M059J (cell line): ENCODE measurements around the gene SBK3. TPM values are rescaled to one million over a fixed set of nuclear protein-coding genes. Genes with fewer than 3 reads are reported as not detected.
"Not testable (repeated sequence)": the region's sequence is repeated elsewhere in the genome, so short reads cannot be mapped to it uniquely, and the experiment has no call there.

Experiments used
- DNase-seq: peaks from one replicate; pipeline ENCODE4 v3.0.0-alpha.2; 2012; ENCODE audit warnings: low read depth
- total RNA-seq: library from RNA; depleted of rRNA; stranded (reverse); fragments of >200 nt; shearing (Covaris generic); gene quantifications from 2 replicates; pipeline ENCODE4 v1.2.3, GENCODE V29; 2014

SBK3 gene
- total RNA-seq, 1 experiment from 2014 or later, result not detected

DNA sequence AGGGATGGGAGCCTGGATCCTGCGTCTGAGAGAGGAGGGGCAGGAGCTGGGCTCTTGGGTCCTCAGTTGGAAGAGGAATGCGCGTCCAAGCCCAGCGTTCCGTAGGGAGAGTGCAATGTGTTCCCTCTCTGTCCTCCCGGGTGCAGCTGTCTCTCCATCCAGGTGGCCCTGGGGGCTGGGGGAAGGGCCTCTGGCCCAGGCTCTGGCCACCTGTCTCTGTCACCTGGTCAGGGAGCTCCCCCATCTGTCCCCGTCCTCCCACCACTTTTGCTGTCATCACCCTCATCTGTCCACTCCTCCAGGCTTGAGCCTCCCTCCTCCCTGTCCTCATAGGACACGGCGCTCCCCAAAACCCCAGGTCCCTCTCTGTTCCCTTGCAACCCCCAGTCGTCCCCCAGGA, 4.7 kb downstream of the SBK3 start:
- no peak for DNase-seq

DNA sequence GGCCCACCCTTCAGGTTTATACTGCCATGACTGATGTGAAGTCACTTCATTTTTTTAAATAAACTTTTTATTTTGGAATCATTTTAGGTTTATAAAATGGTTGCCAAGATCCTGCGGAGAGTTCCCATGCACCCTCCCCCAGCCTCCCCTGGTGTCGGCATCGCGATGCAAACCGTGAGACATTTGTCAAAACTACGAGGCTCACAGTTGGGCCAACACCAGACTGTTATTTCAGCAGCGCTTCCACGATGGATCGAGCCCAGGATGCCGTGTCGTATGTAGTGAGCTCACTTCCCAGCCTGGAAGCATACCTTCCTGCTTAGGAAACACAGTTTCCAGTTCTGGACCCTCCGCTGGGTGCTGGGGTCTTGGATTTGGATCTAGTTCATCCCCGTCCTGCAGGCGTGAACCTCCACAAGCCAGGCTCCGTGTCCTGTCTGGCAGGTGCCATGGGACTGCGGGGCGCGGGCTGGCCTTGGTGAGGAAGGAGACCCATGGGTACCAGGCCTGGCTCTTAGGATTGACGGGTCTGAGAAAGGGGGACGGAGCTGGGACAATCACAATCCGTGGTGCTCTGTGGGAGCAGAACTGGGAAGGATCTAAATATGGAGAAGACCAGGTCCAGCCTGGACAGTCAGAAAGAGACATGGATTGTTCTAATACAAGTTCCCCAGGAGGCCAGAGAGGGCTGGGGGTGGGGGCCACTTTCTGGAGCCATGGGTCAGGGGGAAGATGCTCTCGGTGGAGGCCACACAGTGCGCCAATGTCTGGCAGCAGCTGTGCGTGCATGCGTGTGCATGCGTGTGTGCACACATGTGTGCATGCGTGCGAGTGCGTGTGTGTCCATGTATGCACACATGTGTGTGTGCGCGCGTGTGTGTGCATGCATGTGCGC, 6.0 kb downstream of the SBK3 start:
- DNase-seq, result no peak

DNA sequence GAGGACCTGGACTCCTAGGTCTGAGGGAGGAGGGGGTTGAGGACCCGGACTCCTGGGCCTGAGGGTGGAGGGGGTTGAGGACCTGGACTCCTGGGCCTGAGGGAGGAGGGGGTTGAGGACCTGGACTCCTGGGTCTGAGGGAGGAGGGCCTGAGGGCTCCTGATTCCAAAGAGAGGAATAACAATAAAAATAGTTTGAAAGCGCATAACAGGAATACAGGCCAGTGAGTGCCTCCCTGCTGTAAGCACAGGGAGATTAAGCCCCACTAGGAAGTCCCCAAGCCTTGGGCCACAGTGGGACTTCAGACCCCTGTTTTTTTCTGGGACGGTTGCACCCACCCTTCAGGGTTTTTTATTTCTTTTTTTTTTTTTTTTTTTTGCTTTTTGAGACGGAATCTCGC, 7.2 kb downstream of the SBK3 start:
- DNase-seq, result no peak

DNA sequence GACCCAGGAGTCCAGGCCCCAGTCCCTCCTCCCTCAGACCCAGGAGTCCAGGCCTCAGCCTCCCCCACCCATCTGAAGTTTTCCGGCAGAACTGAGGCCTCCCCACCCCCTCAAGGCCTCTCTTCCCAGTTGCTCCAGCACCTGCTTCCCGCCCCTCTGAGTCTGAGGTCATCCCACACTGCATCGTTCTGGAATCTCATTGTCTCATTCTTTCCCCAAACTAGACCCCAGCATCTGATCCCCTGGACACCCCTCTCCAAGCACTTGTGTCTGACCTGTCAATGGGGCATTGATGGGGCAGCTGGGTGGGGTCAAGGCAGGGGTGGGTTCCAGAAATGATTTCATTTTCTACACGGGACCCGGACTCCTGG, 7.6 kb downstream of the SBK3 start:
- no peak for DNase-seq

DNA sequence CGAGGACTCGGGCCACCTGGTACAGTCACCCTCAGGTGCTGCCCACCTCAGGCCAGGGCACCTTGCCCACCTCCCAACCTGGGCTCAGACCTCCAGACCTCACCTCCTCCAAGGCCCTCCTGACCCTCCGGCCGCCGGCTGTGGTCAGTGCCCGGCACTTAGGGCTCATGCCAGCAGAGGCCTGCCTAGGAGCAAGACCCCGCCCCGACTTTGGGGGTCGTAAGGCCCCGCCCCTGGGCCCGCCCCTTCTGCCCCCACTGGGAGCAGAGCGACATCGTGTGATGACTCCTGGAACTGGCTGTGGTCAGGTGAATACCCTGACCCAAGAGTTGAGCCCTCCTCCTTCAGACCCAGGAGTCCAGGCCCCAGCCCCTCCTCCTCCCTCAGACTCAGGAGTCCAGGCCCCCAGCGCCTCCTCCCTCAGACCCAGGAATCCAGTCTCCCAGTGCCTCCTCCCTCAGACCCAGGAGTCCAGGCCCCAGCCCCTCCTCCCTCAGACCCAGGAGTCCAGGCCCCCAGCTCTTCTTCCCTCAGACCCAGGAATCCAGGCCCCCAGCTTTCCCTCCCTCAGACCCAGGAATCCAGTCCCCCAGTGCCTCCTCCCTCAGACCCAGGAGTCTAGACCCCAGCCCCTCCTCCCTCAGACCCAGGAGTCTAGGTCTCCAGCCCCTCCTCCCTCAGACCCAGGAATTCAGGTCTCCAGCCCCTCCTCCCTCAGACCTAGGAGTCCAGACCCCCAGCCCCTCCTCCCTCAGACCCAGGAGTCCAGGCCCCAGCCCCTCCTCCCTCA, 8.2 kb downstream of the SBK3 start, which contains the start of gene SBK2:
SBK2 (minus strand) TSS at position 183 of the 790 bp plus-strand sequence. CDS start 839 bp downstream, outside the sequence.
- no peak for DNase-seq

DNA sequence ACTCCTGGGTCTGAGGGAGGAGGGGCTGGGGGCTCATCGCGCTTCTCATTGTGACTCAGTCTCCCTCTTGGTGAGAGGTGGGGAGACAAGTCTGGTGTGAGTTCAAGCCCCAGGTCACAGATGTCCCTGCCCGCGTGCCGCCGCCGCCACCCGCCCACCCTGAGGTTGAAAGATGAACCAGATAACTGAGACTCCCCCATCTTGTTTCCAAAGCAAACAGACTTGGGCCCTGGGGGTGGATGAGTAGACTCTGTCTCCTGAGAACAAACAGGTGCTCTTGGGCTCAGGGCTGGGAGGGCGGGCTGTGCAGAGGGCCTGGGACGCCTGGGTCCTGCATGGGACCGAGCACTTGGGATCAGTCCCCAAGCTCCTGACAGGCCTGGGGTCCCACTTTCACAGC, 9.0 kb downstream of the SBK3 start:
- DNase-seq, result no peak

DNA sequence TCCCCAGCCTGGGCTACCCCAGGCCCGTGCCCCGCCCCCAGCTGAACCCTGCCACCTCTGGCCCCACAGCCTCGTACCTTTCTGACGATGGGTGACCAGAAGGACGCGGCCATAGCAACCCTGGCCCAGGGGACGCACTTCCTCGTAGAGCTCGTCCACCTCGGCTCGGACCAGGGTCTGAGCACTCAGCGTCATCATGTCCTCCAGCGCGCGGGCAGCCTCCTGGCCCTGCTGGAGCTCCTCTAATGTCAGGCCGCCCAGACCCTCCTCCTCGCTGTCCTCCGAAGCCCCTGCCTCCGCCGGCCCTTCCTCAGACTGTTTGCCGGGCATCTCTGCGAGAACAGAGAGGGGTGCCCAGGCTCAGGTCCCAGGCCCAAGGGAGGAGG, 9.4 kb downstream of the SBK3 start:
- no peak for DNase-seq

DNA sequence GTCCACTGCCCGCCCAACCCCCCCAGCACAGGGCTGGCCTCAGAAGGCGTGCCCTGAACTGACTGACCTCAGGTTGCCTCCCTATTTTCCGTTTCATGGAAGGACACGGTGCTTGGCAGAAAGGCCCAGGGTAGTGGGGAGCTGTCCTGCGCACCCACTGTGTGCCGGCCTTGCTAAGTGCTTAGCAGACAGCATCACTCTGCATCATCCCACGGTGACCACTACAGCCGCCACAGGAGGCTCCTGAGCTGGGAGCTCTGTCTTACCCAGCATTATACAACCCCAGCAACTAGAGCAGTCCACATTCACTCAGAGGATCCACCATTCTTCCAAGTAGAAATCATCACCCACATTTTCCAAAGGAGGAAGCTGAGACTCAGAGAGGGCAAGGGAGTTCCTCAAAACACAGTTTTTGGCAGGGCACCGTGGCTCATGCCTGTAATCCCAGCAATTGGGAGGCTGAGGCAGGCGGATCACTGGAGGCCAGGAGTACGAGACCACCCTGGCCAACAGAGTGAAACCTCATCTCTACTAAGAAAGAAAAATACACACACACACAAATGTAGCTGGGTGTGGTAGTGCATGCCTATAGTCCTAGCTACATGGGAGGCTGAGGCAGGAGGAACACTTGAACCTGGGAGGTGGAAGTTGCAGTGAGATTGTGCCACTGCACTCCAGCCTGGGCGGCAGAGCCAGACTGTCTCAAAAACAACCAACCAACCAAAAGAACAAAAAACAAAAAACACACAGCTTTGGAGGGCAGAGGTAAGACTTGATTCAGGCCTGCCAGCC, 10.0 kb downstream of the SBK3 start:
- no peak for DNase-seq

DNA sequence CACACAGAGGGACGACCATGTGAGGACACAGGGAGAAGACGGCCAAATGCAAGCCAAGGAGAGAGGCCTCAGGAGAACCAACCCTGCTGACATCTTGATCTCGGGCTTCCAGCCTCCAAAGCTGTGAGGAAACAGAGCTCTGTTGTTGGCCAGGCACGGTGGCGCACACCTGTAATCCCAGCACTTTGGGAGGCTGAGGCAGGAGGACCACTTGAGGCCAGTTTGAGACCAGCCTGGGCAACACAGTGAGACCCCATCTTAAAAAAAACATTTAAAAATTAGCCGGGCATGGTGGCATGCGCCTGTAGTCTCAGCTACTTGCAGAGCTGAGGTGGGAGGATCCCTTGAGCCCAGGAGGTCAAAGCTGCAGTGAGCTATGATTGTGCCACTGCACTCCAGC, 11.1 kb downstream of the SBK3 start:
- not testable (repeated sequence) for DNase-seq

DNA sequence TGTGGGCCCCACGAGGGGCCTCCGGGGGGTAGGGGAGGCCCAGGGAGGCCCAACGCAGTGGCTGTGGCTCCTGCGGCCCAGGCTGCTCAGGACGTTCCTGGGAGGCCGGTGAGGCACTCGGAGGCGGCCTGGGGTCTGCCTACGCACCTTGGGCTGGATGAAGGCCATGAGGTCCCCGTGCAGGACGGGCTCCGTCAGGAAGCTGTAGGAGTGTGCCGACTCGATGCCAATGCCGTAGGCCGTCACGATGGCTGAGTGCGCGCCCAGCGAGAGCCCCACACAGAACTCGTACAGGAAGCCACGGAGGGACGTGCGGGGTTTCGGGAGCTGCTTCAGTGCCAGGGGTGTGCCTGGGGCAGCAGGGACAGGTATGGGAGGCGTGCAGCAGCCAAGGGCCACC, 14.3 kb downstream of the SBK3 start:
- DNase-seq, result no peak

DNA sequence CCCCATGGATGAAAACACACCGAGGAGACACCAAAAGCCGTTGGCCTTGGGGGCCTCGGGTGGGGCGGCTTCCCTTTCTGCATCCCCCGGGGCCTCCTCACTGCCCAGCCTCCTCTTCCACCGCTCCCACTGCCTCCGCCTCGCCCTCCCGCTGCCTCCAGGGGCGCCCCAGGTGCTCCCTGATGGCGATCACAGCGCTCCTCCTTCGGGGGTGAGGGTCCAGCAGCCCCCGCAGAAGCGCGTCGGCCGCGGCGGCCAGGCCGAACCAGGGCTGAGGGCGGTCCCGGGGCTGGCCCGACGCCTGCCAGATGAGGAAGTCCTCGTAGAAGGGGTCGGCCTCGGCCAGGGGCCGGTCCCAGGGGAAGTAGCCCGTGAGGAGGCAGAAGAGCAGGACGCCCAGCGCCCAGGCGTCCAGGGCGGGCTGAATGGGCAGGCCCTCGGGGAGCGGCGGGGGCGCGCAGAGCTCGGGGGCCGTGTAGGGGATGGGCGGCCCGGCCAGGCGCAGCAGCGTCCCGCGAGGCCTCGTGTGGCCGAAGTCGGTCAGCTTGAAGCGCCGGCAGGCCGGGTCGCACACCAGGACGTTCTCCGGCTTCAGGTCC, 15.6 kb downstream of the SBK3 start:
- no peak for DNase-seq

DNA sequence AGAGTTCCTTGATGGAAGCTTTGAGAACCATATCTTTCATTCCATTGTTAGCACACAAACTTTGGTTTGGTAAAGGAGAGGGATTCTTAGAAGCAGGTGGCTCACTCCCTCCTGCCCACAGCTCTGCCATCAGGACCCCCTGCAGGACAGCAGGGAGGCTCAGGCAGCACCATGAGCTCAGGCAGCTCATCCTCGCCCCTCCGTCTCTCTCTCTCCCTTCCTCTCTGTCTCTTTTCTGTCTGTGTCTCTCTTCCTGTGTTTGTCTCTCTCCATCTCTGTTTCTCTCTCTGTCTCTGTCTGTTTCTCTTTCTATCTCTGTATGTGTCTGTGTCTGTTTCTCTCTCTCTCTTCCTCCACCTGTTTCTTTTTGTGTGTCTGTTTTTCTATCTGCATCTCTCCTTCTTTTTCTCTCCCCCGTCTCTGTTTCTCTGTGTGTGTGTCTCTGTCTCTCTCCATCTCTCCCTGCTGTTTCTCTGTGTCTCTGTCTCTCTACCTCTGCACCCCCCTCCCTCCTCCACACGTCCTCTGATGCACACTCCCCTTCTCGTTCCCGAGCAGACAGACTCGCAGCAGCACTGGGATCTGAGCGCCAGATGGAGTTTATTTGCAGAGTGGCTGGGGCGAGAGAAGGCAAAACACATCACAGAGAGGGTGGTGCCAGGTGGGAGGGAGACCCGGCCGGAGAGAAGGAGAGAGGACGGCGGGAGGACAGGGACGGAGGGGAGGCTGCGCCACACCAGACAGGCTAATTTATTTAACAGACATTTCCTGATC, 17.1 kb downstream of the SBK3 start:
- DNase-seq, result no peak

DNA sequence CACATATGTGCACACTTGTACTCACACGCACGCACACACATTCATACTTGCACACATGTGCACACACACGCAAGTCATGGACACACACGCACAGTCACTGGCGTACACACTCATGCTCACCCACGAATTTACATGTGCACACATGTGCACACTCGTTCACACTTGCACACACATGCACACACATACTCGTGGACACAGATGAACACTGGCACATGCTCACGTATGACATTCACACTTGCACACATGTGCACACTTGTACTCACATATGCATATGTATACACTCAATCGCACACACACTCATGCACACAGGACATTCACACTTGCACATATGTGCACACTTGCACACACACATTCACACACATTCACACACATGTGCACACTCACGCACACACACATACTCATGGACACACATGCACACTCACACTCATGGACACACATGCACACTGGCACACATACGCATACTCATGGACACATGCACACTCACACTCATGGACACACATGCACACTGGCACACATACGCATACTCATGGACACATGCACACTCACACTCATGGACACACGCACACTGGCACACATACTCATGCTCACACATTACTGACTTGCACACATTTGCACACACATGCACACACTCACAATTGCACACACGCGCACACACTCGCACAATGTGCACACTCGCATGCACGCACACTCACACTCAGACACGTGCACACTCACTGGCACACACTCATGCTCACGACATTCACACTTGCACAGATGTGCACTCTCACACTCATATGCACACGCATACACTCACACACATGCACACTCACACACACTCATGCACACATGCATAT, 17.9 kb downstream of the SBK3 start:
- DNase-seq, result no peak

DNA sequence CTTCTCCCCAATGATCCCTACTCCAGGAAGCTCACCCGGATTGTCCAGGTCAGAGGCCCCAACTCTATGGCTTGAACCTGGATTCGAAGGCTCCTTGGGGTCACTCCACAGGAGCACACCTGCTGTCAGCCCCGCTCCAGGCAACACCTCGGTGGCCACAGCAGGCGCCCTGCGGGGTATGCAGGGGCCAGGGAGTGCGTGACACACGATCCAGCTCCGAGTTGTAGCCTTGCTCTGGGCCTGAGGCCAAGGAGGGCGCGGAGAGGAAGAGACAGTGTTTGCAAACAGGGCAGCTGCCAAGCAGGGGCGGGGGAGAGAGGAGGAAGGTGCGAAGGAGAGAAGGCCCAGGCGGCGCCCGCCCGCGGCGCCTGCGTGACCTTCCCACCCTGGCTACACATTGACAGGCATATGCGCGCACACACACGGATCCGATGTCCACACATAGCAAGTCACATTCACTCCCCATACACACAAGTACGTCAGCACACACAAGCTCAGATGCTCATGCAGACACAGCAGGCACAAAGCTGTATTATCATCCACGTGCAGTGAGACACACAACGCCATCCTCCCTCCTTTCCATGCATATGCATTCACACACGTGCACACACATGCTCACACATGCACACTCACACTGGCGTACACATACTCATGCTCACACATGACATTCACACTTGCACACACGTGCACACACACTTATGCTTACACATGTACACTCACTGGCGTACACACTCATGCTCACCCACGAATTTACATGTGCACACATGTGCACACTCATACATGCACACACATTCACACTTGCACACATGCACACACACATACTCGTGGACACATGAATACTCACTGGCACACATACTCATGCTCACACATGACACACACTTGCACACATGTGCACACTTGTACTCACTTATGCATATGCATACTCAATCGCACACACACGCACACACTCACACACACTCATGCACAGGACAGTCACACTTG, 18.8 kb downstream of the SBK3 start:
- DNase-seq, result peak; percentile 57

DNA sequence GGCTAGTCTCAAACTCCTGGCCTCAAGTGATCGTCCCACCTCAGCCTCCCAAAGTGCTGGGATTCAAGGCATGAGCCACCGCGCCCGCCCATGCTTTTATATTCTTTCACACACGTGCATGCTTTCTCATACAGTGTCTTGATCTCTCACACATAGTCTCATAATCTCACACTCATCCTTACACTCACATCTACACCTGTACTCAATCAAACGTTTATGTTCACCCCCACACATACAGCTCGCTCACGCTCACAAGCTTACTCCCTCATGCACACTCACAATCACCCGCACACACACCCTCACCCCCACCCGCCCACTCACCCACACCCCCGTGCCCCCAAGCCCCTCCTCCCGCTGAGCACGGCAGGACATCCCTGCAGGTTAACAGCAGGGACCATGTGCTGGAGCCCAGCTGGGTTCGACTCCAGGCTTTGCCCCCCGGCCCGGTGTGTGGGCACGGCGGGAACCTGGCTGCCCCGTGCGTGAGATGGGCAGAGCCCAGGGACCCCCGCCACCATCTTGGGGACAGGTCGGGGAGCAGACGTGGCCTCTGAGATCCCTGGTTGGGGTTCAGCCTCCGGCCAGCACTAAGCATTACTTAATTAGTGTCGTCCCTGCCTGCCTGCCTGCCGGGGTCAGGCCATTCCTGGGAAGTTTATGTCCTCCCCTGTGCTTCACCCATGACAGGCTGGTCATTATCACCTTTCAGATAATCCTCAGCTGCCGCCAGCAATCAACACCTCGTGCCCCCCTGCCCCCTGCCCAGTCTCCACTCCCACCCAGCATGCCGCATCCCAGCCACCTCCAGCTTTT, 19.8 kb downstream of the SBK3 start:
- DNase-seq, result no peak

DNA sequence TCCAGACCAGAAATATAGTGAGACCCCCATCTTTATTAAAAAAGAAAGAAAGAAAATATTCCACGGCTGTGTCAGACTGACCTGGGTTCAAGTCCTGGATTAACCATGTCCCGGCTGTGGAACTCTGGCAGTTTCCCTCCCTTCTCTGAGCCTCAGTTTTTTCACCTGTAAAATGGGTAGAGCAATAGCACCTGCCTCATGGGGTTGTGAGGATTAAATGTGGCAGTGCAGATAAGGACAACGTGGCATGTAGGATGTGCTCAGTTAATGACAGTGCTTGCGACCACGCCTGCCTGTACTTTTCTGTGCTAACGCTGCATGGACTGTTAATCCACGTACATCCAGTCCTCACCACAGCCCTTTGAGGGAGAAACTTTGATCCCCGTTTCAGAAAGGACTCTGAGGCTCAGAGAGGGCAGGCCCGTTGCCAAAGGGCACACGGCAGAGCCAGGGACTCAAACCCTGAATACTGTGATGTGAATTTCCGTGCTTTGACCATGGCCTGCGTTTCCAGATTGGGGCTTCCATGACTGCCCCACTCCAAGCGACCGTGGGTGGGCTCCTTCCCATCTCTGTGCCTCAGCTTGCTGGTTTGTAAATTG, 24.6 kb downstream of the SBK3 start:
- no peak for DNase-seq
